Aorta (tissue), 5 donors: ENCODE results near the gene TMEM45B. TPM values are rescaled to one million over a fixed set of nuclear protein-coding genes. Genes with fewer than 3 reads are reported as not detected.
"Not testable (repeated sequence)": the region's sequence is repeated elsewhere in the genome, so short reads cannot be mapped to it uniquely, and the experiment has no call there.

Experiments used
- ATAC-seq: fragments of 200-7000 bp; cut with Tn5 transposase; one replicate; pipeline ENCODE4 v1.9.1; 2022; ENCODE audit warnings: moderate library complexity; ENCODE audit not compliant: low FRiP score
- DNase-seq, 2 donors: peaks; one replicate each; pipeline ENCODE4 v3.0.0-alpha.2; 2020
- H3K27ac ChIP-seq, 2 donors: one replicate each; pipeline ENCODE4 v1.5.1; 2013; ENCODE audit warnings: low read length in 2 of 2, mild to moderate bottlenecking in 2 of 2, moderate library complexity in 2 of 2, control low read depth in 1 of 2, inconsistent platforms in 1 of 2, low read depth in 1 of 2
- H3K27me3 ChIP-seq, 2 donors: one replicate each; pipeline ENCODE4 v1.6.1; 2013; ENCODE audit warnings: control low read depth in 1 of 2, low read length in 1 of 2, mild to moderate bottlenecking in 1 of 2, moderate library complexity in 1 of 2; ENCODE audit not compliant: insufficient read depth in 2 of 2, control insufficient read depth in 1 of 2
- H3K36me3 ChIP-seq, 2 donors: one replicate each; pipeline ENCODE4 v1.6.1; 2013; ENCODE audit warnings: control low read depth in 1 of 2, low read length in 1 of 2, mild to moderate bottlenecking in 1 of 2; ENCODE audit not compliant: insufficient read depth in 2 of 2, control insufficient read depth in 1 of 2
- H3K4me1 ChIP-seq, 2 donors: one replicate each; pipeline ENCODE4 v1.6.1; 2013; ENCODE audit warnings: low read length in 2 of 2, control low read depth in 1 of 2, mild to moderate bottlenecking in 1 of 2, moderate library complexity in 1 of 2; ENCODE audit not compliant: insufficient read depth in 2 of 2, control insufficient read depth in 1 of 2
- H3K4me3 ChIP-seq, 2 donors: one replicate each; pipeline ENCODE4 v1.5.1; 2013; ENCODE audit warnings: low read length in 2 of 2, control low read depth in 1 of 2, mild to moderate bottlenecking in 1 of 2
- H3K9me3 ChIP-seq: one replicate; pipeline ENCODE4 v1.6.1; 2013; ENCODE audit warnings: mild to moderate bottlenecking, low read length; ENCODE audit not compliant: control insufficient read depth
- WGBS, 2 donors: extraction: QIAGEN DNeasy Blood & Tissue Kit; methylation state at CpG; one replicate each; pipeline ENCODE4 v1.1.7; 2013; 5-methylcytosine and 5-hydroxymethylcytosine counted together
- intact Hi-C, 2 donors: fragments of 100-400 bp; cut with DNase I; formaldehyde crosslinking; loops; one replicate each; pipeline versions ENCODE4 v1.14.2 to v1.15.0; 2022
- polyA plus RNA-seq, 2 donors: library from polyadenylated mRNA; stranded (reverse); fragments of 200-250 nt; gene quantifications; one replicate each; pipeline ENCODE4 v1.2.3, GENCODE V29; 2013
- total RNA-seq, 2 donors: library from RNA; stranded (reverse); fragmentation: NEBNext Ultra II Directional; extraction: Animal tissue kit (Norgen Biotek cat#: 25700); gene quantifications; one replicate each; pipeline ENCODE4 v1.2.1, GENCODE V29; 2021
- donor health status: healthy with polysubstance abuse.
- donor health status: Bipolar disorder and iron deficiency.
- donor health status: DM: no; HTN: no; CAD: no.
- donor health status: DM: no; HTN: no; CAD: no.
- donor health status: DM: yes; HTN: yes; CAD: no.

The TMEM45B gene
- total and polyA plus RNA-seq, 4 donors = 0.19 to 10.0 (median 0.72) TPM; not detected in 1

DNA sequence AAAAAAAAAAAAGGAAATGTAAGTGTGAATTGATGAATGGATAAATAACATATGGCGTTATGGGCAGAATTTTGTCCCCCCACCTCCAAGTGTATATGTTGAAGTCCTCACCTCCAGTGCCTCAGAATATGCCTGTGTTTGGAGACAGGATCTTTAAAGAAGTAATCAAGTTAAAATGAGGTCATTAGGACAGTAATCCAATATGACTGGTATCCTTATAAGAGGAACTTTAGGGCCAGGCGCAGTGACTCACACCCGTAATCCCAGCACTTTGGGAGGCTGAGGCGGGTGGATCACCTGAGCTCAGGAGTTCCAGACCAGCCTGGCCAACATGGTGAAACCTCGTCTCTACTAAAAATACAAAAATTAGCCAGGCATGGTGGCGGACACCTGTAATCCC lies 17.6 kb downstream of the TMEM45B start:
- H3K9me3 ChIP-seq, H3K4me1 ChIP-seq, H3K4me3 ChIP-seq, ATAC-seq, H3K36me3 ChIP-seq, H3K27me3 ChIP-seq, intact Hi-C loops, DNase-seq, H3K27ac ChIP-seq: not testable (repeated sequence)
- WGBS, 2 donors = 85 to 92% methylated on average over 6 of the region's 6 CpGs

DNA sequence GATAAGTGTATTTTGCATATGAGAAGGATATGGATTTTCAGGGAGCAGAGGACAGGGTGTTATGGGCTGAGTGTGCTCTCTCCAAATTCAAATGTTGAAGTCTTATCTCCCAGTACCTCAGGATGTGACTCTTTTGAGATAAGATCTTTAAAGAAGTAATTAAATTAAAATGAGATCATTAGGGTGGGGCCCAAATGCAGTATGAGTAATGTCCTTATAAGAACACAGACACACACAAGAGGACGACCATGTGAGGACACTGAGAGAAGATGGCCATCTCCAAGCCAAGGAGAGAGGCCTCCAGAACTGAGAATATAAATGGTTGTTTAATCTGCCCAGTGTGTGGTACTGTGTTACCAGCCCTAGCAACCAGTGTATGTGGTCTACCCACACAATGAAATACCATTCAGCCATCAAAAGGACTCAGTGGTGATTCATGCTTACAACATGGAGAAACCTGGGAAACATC lies 20.8 kb downstream of the TMEM45B start:
- H3K4me3 ChIP-seq, H3K36me3 ChIP-seq, H3K9me3 ChIP-seq, H3K27me3 ChIP-seq, DNase-seq, intact Hi-C loops, ATAC-seq, H3K27ac ChIP-seq, H3K4me1 ChIP-seq: not testable (repeated sequence)
- 81 to 90% methylated on average over 1 of the region's 1 CpG for WGBS, 2 donors

DNA sequence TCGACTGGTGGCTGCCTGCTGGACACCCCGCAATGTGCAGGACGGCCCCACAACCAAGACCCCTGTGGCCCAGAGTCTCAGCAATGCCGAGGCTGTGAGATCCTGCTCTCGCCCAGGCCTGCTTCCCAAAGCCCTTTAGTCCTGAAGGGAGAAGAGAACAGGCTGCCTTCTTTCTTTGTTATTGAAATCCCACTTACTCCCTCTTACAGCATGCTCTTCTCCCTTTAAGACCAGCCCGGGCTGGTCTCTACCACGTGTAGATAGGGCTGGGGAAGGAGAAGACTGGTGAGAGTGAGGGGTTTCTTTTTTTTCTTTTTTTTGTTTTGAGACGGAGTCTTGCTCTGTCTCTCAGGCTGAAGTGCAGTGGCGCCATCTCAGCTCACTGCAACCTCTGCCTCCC lies 21.3 kb downstream of the TMEM45B start:
- WGBS, 2 donors = 85% methylated on average over 9 of the region's 9 CpGs
- Histone ChIP-seq H3K36me3 (no peaks in the 10 kb centered on the region), H3K27ac (no peak overlapping the region), H3K27me3 (no peaks in the 10 kb centered on the region), H3K4me3 (no peak overlapping the region), H3K9me3 (peaks cover 1% of the 10 kb centered on the region), H3K4me1 (no peaks in the 10 kb centered on the region)
- intact Hi-C loops = no loop called here
- ATAC-seq (no peak), DNase-seq (no peak)

DNA sequence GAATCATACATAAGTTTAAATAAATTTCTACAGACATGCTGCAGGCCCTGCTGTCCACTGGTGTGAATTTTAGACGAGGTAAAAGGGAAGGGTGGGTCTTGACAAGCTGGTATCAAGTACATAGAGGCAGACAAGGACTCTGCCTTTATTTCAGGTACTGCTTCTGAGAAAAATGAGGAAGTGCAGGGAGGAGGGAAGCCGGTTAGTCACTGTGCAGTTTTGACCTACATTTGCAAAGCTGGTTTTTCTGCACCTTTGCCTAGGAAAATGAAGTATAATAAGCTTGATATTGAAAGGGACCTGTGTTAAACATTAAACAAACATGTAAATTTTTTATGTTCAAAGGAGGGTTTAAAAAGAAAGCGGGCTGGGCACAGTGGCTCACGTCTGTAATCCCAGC lies 24.6 kb downstream of the TMEM45B start:
- no peak for ATAC-seq
- H3K27ac ChIP-seq = no peak overlapping the region
- H3K4me3 ChIP-seq = no peak overlapping the region
- H3K27me3 ChIP-seq = no peaks in the 10 kb centered on the region
- no peaks in the 10 kb centered on the region for H3K4me1 ChIP-seq
- intact Hi-C loops = no loop called here
- H3K36me3 ChIP-seq = no peaks in the 10 kb centered on the region
- DNase-seq = no peak
- peaks cover 1% of the 10 kb centered on the region for H3K9me3 ChIP-seq
- 62 to 66% methylated on average over 4 of the region's 4 CpGs for WGBS, 2 donors

DNA sequence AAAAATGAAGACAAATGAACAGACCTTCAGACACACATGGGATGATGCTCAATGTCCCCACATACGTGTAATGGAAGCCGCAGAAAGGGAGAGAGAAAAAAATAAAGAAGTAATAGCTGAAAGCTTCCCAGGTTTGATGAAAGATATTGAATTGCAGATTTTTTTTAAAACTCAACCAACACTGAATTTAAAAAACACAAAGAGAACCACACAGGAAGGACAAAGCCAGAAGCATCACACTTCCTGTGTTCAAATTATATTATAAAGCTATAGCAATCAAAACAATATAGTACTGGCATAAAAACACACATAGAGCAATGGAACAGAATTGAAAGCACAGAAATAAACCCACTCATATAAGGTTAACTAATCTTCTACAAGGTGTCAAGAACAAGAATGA lies 26.5 kb downstream of the TMEM45B start:
- intact Hi-C loops = no loop called here
- H3K9me3 ChIP-seq = no peaks in the 10 kb centered on the region
- no peaks in the 10 kb centered on the region for H3K36me3 ChIP-seq
- ATAC-seq (no peak), DNase-seq (no peak)
- no peaks in the 10 kb centered on the region for H3K27me3 ChIP-seq
- H3K4me3 ChIP-seq = no peak overlapping the region
- no peaks in the 10 kb centered on the region for H3K4me1 ChIP-seq
- 88 to 95% methylated on average over 2 of the region's 2 CpGs for WGBS, 2 donors
- no peak overlapping the region for H3K27ac ChIP-seq

DNA sequence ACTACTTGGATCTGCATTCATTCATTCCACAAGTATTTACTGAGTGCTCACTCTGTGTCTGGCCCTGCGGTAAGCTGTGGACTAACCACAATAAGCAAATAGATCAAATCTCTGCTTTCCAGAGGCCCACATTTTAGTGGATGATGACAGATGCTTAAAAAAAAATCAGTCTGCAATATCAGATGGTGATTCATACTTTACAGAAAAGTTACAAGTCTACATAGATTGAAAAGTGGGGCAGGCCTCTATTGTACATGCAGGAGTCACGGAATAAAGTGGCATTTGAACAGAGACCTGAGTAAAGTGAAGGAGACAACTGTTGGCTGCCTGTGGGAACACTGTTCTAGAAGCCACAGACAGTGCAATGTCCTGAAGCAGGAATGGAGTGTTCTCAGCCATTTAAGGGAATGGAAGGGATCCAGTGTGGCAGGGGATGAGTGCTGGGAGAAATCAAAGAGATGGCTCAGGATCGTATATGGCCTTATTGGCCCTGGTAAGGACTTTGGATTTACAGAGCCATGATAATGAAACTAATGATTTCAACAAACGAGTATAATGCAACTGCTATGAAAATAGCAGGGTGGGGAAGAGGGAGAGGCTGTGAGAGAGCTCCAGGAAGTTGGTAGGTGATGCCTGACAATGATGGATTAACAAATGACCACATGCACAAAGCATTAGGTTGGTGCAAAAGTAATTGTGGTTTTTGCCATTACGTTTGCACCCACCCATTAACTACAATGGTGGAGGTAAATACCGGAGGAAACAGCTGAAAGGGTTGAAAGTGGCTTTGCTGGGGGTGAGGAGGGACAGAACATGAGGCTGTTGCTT lies 31.1 kb downstream of the TMEM45B start:
- H3K4me3 ChIP-seq = no peak overlapping the region
- intact Hi-C loops = no loop called here
- no peaks in the 10 kb centered on the region for H3K4me1 ChIP-seq
- DNase-seq = no peak
- no peaks in the 10 kb centered on the region for H3K9me3 ChIP-seq
- H3K36me3 ChIP-seq = no peaks in the 10 kb centered on the region
- no peak for ATAC-seq
- 70 to 71% methylated on average over 6 of the region's 6 CpGs for WGBS, 2 donors
- no peaks in the 10 kb centered on the region for H3K27me3 ChIP-seq
- no peak overlapping the region for H3K27ac ChIP-seq

DNA sequence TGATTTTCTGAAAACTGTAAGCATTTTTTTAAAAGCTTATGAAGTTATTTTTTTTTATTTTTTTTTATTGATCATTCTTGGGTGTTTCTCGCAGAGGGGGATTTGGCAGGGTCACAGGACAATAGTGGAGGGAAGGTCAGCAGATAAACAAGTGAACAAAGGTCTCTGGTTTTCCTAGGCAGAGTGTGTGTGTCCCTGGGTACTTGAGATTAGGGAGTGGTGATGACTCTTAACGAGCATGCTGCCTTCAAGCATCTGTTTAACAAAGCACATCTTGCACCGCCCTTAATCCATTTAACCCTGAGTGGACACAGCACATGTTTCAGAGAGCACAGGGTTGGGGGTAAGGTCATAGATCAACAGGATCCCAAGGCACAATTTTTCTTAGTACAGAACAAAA lies 31.7 kb downstream of the TMEM45B start:
- H3K4me1 ChIP-seq, H3K36me3 ChIP-seq, H3K9me3 ChIP-seq, DNase-seq, H3K4me3 ChIP-seq, ATAC-seq, H3K27ac ChIP-seq, intact Hi-C loops, H3K27me3 ChIP-seq: not testable (repeated sequence)
- WGBS, 2 donors = 77 to 92% methylated on average over 1 of the region's 3 CpGs

DNA sequence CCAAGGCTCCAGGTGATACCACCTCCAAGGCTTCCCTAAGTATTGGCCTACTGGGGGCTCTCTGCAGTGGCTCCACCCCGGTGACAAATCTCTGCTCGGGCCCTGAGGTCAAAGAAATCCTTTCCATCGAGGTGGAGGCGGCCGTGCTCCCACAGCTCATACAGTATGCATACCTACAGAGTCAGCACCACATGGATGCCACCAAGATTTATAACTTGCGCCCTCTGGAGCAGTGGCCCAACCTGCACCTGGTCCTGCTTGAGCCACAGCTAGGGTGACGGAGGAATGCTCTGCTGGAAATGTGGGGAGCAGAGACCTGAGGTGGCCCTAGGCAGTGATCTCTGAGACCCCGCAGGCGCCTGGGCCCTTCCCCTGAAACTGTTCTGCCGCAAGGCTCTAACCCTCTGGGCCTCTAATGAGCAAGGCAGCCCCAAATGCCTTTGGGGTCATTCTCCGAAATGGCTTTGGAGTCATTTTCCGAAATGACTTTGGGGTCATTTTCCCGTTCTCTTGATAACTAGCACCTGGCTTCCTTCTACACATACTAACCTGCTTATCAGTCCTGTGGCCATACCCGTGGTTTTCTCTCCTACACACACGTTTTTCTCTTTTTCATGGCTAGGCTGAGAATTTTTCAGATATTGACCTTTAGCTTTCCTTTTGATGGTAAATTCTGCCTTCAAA lies 33.9 kb downstream of the TMEM45B start:
- Histone ChIP-seq H3K4me3 (no peak overlapping the region), H3K9me3 (no peaks in the 10 kb centered on the region), H3K27ac (no peak overlapping the region), H3K4me1 (no peaks in the 10 kb centered on the region), H3K36me3 (no peaks in the 10 kb centered on the region), H3K27me3 (no peaks in the 10 kb centered on the region)
- no peak for ATAC-seq
- intact Hi-C loops = no loop called here
- WGBS, 2 donors = 90 to 91% methylated on average over 15 of the region's 15 CpGs
- no peak for DNase-seq
